ENCODE results near the gene HGFAC.

HGFAC gene

DNA sequence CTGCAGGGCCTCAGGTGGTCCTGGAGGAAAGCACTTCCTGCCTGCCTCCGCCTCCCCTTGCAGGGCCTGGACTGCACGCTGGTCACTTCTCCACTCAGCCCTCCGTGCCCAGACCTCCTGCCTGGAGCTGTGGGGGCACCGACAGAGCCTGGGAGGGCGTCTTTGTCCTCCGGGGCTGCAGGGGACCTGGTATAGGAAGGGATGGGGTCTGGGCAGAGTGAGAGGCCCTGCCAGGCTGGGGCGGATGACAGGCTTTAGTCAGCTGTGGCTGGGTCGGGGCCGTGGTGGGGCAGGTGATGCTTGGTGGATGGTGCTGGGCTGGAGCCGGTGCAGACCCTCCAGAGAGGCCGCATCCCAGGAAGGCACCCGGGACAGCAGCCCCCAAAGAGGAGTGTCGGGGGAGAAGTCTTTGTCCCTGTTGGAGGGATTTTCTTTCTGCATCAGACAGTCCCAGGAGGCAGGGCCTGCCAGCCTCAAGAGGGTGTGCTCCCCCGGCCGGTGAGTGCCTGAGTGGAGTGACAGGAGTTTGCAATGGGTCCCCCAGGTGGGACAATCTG, 22.7 kb downstream of the HGFAC start:
- DNase-seq = no peak

DNA sequence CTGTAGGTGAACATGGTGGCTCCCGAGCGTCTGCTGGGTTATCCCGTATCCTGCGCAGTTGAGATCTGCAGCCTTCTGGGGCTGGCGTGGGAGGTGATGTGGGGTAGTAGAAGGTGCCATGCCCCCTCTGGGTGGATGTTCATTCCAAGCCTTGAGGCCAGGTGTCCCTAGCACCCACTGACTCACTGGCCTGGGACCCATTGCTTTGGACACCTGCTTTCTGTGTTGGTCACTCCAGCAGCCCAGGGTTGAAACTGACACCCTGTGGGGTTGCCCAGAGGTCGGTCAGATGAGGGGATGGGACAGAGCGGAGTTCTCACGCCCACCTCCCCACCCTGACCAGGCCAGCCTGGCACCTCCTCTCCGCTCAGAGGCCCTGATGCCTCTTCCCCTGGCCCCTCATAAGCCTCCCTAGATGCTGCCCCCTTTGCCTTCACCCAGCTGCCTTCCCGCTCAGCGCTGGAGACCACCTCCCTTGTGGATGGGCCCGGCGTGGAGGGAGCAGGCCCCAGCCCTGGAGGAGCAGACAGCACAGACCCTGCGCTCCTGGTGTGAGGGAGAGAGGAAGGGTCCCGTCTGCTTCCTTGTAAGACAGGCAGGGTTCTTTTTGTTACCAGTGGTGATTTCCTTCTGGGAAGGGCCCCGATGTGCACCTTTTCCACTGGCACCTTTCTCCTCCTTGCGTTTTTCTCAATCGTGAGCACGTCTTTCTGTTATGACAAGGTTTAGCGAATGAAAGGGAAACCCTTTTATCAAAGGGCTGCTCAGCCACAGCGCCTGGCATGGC, 23.3 kb downstream of the HGFAC start:
- no peak for DNase-seq

DNA sequence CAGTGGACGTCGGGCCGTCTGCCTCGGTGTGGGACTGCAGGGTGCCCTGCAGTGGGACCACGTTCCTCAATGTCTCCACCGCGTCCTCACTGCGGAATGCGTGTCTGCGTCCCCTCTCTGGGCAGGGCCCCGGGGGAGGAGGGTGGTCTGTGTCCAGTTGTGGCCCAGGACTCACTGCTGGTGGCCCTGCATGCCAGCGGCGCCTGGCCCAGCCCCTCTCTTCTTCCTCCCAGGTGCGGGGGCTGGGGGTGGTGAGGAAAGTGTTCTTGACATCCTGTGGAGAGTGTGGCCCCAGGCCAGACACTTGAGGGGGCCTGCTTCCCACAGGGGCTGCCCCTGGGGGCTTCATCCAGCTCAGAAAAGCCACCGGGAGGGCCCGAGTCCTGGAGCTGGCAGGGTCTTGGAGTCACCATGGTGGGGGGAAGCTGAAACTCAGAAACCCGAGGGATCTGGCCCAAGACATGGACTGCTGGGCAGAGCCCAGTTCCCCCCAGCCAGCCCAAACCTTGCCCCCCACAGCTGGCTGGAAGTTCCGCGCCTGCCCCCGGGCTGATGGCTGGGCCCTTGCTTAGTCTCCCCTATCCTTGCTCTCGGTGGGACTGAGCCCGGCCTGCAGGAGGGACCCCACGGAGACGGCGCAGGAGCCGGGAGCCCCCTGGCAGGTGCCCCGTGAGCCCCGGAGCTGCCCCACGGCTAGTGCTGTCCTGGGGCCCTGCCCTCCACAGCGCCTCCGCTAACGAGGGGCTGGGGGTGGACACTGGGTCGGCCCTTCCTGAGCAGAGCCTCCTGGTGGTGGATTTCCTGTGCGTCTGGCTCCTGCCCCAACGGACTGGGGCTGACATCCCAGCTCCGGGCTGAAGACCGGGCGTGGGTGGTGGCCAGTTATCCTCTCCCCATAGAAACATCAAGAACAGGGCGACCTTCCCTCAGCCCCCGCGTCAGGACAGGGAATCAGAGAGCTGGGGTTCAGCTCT, 24.2 kb downstream of the HGFAC start:
- DNase-seq = no peak

- DNase-seq = no peak
Measured at GRCh38 chr4:3466691-3467600, 25.2 kb downstream of the HGFAC start.

DNA sequence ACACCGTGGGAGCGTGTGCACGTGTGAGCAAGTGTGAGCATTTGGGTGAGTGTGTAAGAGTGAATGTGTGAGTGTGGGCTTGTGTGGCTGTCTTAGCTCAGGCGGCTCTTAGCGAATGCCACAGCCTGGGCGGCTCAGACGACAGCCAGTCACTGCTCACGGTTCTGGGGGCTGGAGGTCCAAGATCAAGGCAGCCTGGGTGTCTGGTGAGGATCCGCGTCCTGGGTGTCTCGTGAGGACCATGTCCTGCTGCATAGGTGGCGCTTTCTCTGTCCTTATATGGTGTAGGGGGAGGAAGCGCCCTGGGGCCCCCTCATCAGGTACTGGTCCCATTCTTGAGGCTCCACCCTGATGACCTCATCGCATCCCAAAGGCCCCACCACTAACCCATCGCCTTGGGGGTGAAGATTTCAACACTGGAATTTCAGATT, 25.8 kb downstream of the HGFAC start:
- no peak for DNase-seq

DNA sequence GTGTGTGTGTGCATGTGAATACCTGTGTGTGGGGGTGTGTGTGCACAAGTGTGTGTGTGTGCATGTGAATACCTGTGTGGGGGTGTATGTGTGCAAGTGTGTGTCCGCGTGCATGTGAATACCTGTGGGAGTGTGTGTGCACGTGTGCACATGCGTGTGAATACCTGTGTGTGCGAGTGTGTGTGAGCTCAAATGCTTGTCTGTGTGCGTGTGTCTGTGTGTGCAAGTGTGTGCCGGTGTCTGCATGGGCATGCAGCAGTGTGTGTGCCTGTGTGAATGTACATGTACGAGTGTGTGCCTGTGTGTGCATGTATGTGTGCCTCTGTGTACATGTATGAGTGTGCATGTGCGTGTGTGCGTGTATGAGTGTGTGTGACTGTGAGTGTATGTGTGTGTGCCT, 26.4 kb downstream of the HGFAC start:
- DNase-seq = no peak

DNA sequence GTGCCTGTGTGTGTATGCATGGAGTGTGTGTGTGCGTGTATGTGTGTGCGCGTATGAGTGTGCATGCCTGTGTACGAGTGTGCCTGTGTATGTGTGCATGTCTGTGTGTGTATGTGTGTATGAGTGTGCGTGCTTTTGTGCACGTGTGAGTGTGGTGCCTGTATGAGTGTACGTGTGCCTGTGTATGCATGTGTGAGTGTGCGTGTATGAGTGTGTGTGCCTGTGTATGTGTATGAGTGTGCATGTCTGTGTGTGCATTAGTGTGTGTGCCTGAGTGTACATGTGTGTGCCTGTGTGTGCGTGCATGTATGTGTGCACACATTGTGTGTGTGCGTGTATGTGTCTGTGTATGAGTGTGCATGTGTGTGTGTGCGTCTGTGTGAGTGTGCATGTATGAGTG, 27.0 kb downstream of the HGFAC start:
- DNase-seq = no peak

DNA sequence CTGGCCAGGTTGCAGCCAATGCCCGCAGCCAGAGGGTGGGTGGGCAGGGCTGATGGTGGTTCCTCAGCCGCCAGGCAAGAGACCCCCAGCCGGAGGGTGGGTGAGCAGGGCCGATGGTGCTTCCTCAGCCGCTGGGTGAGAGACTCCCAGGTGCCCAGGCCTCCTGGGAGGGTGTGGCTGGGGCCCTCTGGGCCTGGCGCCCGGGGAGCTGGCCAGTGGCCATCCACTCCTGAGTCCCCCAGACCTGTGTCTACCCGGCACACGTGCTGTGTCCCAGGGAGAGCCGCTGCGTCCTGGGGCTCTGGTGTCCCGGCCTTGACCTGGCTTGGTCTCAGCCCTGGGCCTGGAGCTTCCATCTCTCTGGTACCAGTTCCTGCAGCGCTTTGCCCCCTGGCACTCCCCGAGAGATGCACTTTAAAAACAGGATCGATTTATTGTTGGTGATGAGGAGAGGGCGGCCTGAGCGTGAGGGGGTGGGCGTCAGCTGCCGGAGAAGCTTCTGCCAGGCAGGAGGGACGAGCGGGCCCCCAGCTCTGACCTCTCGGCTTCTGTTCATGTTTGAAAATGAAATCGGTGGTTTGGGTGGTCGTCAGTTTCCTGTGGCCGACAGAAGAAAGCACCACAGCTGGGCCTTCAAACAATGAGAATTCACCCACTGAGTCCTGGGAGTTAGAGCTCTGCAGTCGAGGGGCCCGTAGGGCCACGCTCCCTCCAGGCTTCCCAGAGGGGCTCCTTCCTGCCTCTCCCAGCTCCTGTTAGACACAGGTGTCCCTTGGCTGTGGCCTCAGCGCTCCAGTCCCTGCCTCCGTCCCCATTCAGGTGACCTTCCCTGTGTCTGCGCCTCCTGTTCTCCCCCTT, 27.8 kb downstream of the HGFAC start:
- no peak for DNase-seq

- no peak for DNase-seq
Measured at GRCh38 chr4:3470244-3471097, 28.7 kb downstream of the HGFAC start.

DNA sequence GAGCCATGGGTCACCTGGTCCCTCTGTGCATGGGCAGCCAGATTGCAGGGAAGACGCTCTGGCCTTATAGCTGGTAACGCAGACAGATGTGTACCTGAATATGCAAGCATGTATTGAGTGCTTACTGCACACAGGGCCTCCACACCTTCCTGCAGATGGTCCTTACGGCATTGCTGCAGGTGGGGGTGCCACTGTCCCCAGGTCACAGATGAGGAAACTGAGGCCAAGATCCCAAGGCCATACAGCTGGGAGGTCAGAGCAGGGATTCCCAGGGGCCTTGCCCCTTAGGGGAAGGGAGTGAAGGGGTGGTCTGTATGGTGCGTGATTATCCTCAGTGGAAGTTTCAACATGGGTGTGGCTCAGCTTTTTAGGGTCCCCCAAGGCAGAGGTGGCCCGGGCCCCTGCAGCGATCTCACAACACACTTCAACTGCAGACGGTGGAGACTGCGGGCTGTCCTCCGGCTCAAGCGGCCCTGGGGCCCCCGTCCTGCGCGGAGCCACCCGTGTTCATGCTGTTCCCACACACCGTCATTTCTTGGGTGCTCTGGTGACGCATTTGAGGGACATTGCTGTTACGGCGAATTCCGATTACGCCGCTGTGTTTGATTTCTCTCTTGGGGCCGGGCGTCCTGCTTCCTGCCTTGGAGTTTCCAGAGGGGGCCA, 29.5 kb downstream of the HGFAC start:
- no peak for DNase-seq

DNA sequence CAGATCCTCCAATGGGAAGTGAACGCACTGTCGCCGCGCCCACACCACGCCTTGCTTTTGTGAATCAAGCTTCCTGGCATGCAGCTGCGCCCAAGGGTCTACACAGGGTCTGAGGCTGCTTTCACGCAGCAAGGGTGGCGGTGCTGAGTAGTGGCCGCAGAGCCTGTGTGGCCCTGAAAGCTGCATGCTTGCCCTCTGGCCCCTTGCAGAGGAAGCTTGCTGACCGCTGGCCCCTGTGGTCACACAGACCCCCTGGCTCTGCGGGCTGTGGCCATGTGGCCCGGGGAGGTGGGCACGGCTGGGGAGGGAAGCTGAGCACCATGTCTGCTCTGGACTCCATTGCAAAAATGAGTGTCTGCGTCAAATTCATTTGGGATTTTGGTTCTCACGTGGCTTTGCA, 30.1 kb downstream of the HGFAC start:
- no peak for DNase-seq

DNA sequence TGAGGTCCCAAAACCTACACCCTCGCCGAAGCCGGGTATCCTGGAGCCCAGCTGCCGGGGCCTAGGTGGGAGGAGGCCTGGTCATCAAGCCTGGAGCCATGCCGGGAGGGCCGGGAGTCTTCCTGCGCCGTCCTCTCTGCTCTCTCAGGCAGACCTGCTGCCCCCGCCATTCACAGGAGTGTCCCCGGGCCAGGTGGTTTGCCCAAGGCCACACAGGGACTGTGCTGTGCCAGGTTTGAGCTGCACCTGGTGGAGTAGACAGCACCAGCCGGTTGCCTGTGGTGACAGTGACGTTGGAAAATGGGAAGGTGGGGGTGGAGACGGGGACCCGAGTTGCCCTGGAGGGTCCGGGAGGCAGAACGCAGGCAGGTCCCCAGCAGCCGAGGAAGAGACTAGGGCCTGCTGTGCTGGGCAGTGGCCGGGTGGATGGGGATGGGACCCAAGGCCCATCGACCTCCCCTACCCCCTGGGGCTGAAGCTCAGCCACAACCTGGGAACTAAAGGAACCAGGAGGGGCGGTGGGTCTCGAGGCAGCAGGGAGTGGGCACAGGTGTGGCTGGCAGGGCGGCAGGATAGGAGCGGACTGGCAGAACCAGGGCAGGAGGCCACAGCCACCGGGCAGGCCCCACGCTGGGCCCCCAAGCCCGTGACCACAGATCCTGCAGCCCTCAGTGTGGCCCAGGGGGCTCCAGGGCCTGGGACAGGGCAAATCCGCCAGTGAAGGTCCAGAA, 30.8 kb downstream of the HGFAC start:
- no peak for DNase-seq

DNA sequence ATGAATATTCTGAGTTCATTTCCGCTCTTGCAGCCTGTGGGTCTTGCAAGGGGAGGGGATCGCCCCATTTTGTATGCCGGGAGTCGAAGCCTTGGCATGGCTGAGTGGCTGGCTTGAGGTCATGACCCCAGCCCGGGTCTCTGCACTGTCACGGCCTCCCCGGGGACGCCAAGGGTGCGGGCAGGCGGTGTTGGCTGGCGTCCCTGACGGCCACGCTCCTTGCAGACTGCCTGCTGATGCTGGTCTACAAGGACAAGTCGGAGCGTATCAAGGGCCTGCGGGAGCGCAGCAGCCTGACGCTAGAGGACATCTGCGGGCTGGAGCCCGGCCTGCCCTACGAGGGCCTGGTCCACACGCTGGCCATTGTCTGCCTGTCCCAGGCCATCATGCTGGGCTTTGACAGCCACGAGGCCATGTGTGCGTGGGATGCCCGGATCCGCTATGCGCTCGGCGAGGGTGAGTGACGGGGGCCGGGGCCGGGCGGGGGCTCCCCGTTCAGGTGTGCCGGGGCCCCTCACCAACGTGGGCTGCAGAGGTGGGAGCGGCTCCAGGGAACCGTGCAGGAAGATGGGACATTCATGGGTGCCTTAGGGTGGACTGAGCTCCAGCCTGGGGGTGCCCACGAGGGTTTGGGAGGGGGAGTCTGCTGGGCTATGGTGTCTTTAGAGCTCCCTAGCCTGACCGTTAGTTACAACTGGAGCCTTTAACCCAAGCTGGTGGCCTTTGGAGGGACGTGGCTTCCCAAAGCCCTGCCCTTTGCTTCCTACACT, 31.6 kb downstream of the HGFAC start:
- no peak for DNase-seq

DNA sequence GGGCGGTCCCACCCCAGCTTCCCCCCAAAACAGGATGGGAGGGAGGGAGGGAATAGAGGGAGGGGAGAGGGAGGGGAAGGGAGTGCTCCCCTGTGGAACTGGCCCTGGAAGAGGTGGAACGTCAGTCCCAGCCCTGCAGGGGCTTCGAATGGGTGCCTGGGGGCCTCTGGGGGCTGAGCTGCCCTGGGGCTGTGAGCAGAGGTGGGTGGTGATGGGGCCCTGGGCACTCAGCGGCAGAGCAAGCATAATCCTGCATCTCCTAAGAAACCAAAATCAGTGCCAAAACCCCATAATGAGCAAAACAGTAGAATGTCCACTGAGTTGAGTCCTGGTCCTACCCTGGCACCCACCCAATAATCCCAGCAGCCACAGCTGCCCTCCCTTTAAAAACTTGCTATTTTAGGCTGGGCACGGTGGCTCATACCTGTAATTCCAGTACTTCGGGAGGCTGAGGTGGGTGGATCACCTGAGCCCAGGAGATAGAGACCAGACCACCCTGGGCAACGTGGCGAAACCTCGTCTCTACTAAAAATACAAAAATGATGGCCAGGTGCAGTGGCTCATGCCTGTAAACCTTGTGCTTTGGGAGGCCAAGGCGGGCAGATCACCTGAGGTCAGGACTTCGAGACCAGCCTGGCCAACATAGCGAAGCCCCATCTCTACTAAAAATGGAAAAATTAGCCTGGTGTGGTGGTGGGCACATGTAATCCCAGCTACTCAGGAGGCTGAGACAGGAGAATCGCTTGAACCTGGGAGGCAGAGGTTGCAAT, 32.4 kb downstream of the HGFAC start:
- no peak for DNase-seq

DNA sequence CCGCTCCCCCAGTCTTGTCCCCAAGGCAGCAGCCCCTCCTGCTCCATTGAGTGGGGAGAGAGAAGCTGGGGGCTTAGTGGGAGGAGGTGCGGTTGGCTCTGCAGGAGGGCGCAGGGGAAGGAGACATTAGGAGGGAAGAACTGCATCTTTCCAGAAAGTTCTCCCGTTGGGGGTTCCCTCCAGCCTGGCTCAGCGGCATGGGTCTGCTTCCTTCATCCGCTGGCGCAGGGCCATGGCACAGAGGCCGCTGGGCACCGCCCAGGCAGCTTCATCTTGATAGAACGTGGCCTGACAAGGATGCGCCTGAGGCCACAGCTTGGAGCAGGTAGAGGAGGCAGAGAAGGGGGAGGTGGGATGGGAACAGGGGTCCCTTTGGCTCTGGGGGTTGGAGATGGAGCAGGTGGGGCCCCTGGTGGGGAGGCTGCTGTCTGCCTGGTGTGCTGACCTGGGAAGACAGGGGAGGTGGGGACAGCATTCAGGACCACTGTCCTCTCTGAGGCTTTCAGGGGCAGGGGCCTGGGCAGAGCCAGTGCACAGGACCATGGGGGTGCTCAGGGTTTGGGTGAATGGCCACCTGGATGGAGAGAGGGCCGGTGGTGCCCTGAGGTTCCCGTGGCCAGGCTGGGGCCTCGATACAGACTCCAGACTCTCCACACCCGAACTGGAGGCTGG, 33.4 kb downstream of the HGFAC start:
- DNase-seq = no peak

DNA sequence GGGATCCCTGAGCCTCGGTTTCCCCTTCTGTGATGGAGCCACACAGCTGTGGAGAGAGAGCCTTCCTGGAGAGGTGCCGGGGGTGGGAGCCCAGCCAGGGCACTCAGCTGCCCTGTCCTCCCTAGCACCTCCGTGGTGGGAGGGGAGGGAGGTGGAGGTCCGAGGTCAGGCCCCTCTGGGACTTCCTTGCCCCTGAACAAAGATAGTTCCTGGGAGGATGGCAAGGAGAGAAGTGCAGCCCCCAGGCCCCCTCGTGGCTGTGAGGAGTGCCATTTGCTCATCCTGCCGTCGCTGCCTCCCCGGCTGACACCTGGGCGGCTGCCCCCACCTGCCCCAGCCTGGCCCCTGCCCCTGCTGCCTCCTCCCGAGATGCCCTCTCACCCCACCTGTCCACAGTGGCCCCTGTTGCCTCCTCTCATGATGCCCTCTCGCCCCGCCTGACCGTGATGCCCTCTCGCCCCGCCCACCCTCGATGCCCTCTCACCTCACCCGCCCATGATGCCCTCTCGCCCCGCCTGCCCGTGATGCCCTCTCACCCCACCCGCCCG, 34.0 kb downstream of the HGFAC start:
- no peak for DNase-seq

- no peak for DNase-seq
Measured at GRCh38 chr4:3476341-3476747, 34.6 kb downstream of the HGFAC start.

Measured in effector CD4-positive, alpha-beta T cell (primary cell).